ENCODE data around the gene FBXO46. TPM values are rescaled to one million over a fixed set of nuclear protein-coding genes. Genes with fewer than 3 reads are reported as not detected.

Gene FBXO46
- total RNA-seq, 5 donors from 2014 or later (not counting 1 experiment from before 2014, with no cell fraction given) = 27.9 to 48.3 (median 38.0) TPM

- 88% methylated on average over 5 of the region's 5 CpGs for WGBS (ENCODE audit: insufficient coverage)
- Histone ChIP-seq H3K36me3 (ENCODE audit: control insufficient read depth in 2 of 2, extremely low read depth in 1 of 2, insufficient read depth in 1 of 2, low read length in 1 of 2) (peaks cover 1 to 24% of the 10 kb centered on the region in 2 donors), H3K9me3 (no peaks in the 10 kb centered on the region), H3K4me3 (ENCODE audit: control insufficient read depth in 1 of 2, extremely low read depth in 1 of 2, low read length in 1 of 2) (no peak overlapping the region), H3K27ac (ENCODE audit: low read length) (no peak overlapping the region), H3K27me3 (replicated peaks in 1 of 2; ENCODE audit: control insufficient read depth in 2 of 2, extremely low read depth in 1 of 2, insufficient read depth in 2 of 2, low read length in 1 of 2) (peaks cover 0 to 3% of the 10 kb centered on the region in 2 experiments), H3K4me1 (ENCODE audit: control insufficient read depth in 1 of 2, extremely low read depth in 1 of 2, insufficient read depth in 2 of 2, low read length in 2 of 2) (peaks cover 0 to 24% of the 10 kb centered on the region in 2 experiments)
- POLR2A ChIA-PET = no interaction called here
- ATAC-seq (replicated peaks in 1 of 4) (no peak), DNase-seq (no peak)
- CTCF ChIA-PET = interaction anchor here in 1 of 2 donors (0.6 kb wide), 1 partner anchor 546 kb away, joined by 3 read pairs; no protein-coding TSS in a partner anchor
- H3K27me3 Mint-ChIP-seq = no peaks in the 10 kb centered on the region
- H3K27ac Mint-ChIP-seq = peak overlapping the region in 1 of 2 donors; percentile 3
- no peak overlapping the region for H3K4me3 Mint-ChIP-seq
- peaks cover 6 to 14% (median 8%) of the 10 kb centered on the region in 3 donors for H3K4me1 Mint-ChIP-seq
- no peaks in the 10 kb centered on the region for H3K9me3 Mint-ChIP-seq
- peaks cover 16% of the 10 kb centered on the region for H3K36me3 Mint-ChIP-seq
Measured at GRCh38 chr19:45682908-45683307, 47.8 kb downstream of the FBXO46 start.

GRCh38 chr19:45682117-45682516 is 48.6 kb downstream of the FBXO46 start:
- 92% methylated on average over 6 of the region's 8 CpGs for WGBS (ENCODE audit: insufficient coverage)
- peaks cover 14% of the 10 kb centered on the region for H3K36me3 Mint-ChIP-seq
- no peak overlapping the region for H3K27ac ChIP-seq (ENCODE audit: low read length)
- H3K9me3 Mint-ChIP-seq = no peaks in the 10 kb centered on the region
- H3K27ac Mint-ChIP-seq = peak overlapping the region in 1 of 2 donors; percentile 28
- DNase-seq = no peak
- H3K4me3 Mint-ChIP-seq = peak overlapping the region in 1 of 3 donors; percentile 17
- H3K27me3 ChIP-seq (replicated peaks in 1 of 2; ENCODE audit: control insufficient read depth in 2 of 2, extremely low read depth in 1 of 2, insufficient read depth in 2 of 2, low read length in 1 of 2) = peaks cover 0 to 8% of the 10 kb centered on the region in 2 experiments
- H3K4me3 ChIP-seq (ENCODE audit: control insufficient read depth in 1 of 2, extremely low read depth in 1 of 2, low read length in 1 of 2) = no peak overlapping the region
- H3K36me3 ChIP-seq (ENCODE audit: control insufficient read depth in 2 of 2, extremely low read depth in 1 of 2, insufficient read depth in 1 of 2, low read length in 1 of 2) = peaks cover 0 to 16% of the 10 kb centered on the region in 2 donors
- CTCF ChIA-PET = interaction anchor here (0.6 to 3.4 kb wide), 2 partner anchors 11 to 1888 kb away, joined by 4 to 20 read pairs; partner anchors contain the start of genes QPCTL (in 1 of the 2) and SNRPD2 (in 1 of the 2)
- no peak for ATAC-seq (replicated peaks in 1 of 4)
- no peaks in the 10 kb centered on the region for H3K27me3 Mint-ChIP-seq
- H3K4me1 Mint-ChIP-seq = peaks cover 11 to 21% (median 14%) of the 10 kb centered on the region in 3 donors
- H3K9me3 ChIP-seq = no peaks in the 10 kb centered on the region
- H3K4me1 ChIP-seq (ENCODE audit: control insufficient read depth in 1 of 2, extremely low read depth in 1 of 2, insufficient read depth in 2 of 2, low read length in 2 of 2) = peaks cover 0 to 28% of the 10 kb centered on the region in 2 experiments
- POLR2A ChIA-PET = interaction anchor here in 1 of 2 donors (0.7 kb wide), 1 partner anchor 1991 kb away, joined by 3 read pairs; no protein-coding TSS in a partner anchor

- Histone ChIP-seq H3K9me3 (no peaks in the 10 kb centered on the region), H3K27me3 (replicated peaks in 1 of 2; ENCODE audit: control insufficient read depth in 2 of 2, extremely low read depth in 1 of 2, insufficient read depth in 2 of 2, low read length in 1 of 2) (peaks cover 0 to 13% of the 10 kb centered on the region in 2 experiments), H3K4me3 (ENCODE audit: control insufficient read depth in 1 of 2, extremely low read depth in 1 of 2, low read length in 1 of 2) (peak overlapping the region in 1 of 2 donors; percentile 38), H3K36me3 (ENCODE audit: control insufficient read depth in 2 of 2, extremely low read depth in 1 of 2, insufficient read depth in 1 of 2, low read length in 1 of 2) (peaks cover 0 to 13% of the 10 kb centered on the region in 2 donors), H3K27ac (ENCODE audit: low read length) (no peak overlapping the region), H3K4me1 (ENCODE audit: control insufficient read depth in 1 of 2, extremely low read depth in 1 of 2, insufficient read depth in 2 of 2, low read length in 2 of 2) (peaks cover 0 to 34% of the 10 kb centered on the region in 2 experiments)
- H3K4me1 Mint-ChIP-seq = peaks cover 14 to 25% (median 14%) of the 10 kb centered on the region in 3 donors
- ChIA-PET CTCF (interaction anchor here (0.6 to 3.4 kb wide), 5 partner anchors 11 to 1888 kb away, joined by 3 to 20 read pairs (median 4); partner anchors contain the start of genes QPCTL (in 2 of the 2) and SNRPD2 (in 2 of the 2)), POLR2A (no interaction called here)
- no peaks in the 10 kb centered on the region for H3K27me3 Mint-ChIP-seq
- peaks cover 11% of the 10 kb centered on the region for H3K36me3 Mint-ChIP-seq
- DNase-seq (peak; percentile 66 to 93 (median 80)), ATAC-seq (replicated peaks in 1 of 4) (peak; percentile 76 to 90 (median 87))
- peak overlapping the region; percentile 62 to 73 (median 70) for H3K4me3 Mint-ChIP-seq
- H3K9me3 Mint-ChIP-seq = no peaks in the 10 kb centered on the region
- WGBS (ENCODE audit: insufficient coverage) = 5% methylated on average over 50 of the region's 51 CpGs
- H3K27ac Mint-ChIP-seq = peak overlapping the region in 1 of 2 donors; percentile 66
Measured at GRCh38 chr19:45681391-45682015, 49.2 kb downstream of the FBXO46 start.

- peak overlapping the region in 1 of 2 donors; percentile 69 for H3K27ac Mint-ChIP-seq
- Histone ChIP-seq H3K9me3 (no peaks in the 10 kb centered on the region), H3K4me3 (ENCODE audit: control insufficient read depth in 1 of 2, extremely low read depth in 1 of 2, low read length in 1 of 2) (peak overlapping the region; percentile 38 to 54), H3K4me1 (ENCODE audit: control insufficient read depth in 1 of 2, extremely low read depth in 1 of 2, insufficient read depth in 2 of 2, low read length in 2 of 2) (peaks cover 0 to 35% of the 10 kb centered on the region in 2 experiments), H3K27me3 (replicated peaks in 1 of 2; ENCODE audit: control insufficient read depth in 2 of 2, extremely low read depth in 1 of 2, insufficient read depth in 2 of 2, low read length in 1 of 2) (peaks cover 0 to 21% of the 10 kb centered on the region in 2 experiments), H3K27ac (ENCODE audit: low read length) (no peak overlapping the region), H3K36me3 (ENCODE audit: control insufficient read depth in 2 of 2, extremely low read depth in 1 of 2, insufficient read depth in 1 of 2, low read length in 1 of 2) (no peaks in the 10 kb centered on the region)
- peaks cover 3% of the 10 kb centered on the region for H3K36me3 Mint-ChIP-seq
- H3K4me1 Mint-ChIP-seq = peaks cover 14 to 26% (median 16%) of the 10 kb centered on the region in 3 donors
- ChIA-PET POLR2A (no interaction called here), CTCF (interaction anchor here in 1 of 2 donors (0.6 to 1.9 kb wide), 10 partner anchors 8 to 246 kb away, joined by 3 to 13 read pairs (median 4); partner anchors contain the start of genes QPCTL and SNRPD2)
- H3K4me3 Mint-ChIP-seq = peak overlapping the region; percentile 78 to 86 (median 83)
- DNase-seq = peak; percentile 63 to 90 (median 82)
- peaks cover 0 to 3% of the 10 kb centered on the region in 2 donors for H3K27me3 Mint-ChIP-seq
- WGBS (ENCODE audit: insufficient coverage) = 16% methylated on average over 36 of the region's 49 CpGs
- H3K9me3 Mint-ChIP-seq = no peaks in the 10 kb centered on the region
- ATAC-seq (replicated peaks in 1 of 4) = peak; percentile 53 to 73 (median 60)
Measured at GRCh38 chr19:45677351-45678230, 53.1 kb downstream of the FBXO46 start.

- H3K27ac ChIP-seq (ENCODE audit: low read length) = peak overlapping the region; percentile 18
- peaks cover 3% of the 10 kb centered on the region for H3K36me3 Mint-ChIP-seq
- CTCF ChIA-PET = interaction anchor here in 1 of 2 donors (0.6 to 1.9 kb wide), 8 partner anchors 15 to 191 kb away, joined by 3 to 13 read pairs (median 5); partner anchors contain the start of genes QPCTL and SNRPD2
Measured at GRCh38 chr19:45676851-45677263, 53.8 kb downstream of the FBXO46 start.

More at GRCh38 chr19:45676851-45677263, 53.8 kb downstream of the FBXO46 start:
- Histone ChIP-seq H3K9me3 (no peaks in the 10 kb centered on the region), H3K27me3 (replicated peaks in 1 of 2; ENCODE audit: control insufficient read depth in 2 of 2, extremely low read depth in 1 of 2, insufficient read depth in 2 of 2, low read length in 1 of 2) (peaks cover 3 to 21% of the 10 kb centered on the region in 2 experiments), H3K36me3 (ENCODE audit: control insufficient read depth in 2 of 2, extremely low read depth in 1 of 2, insufficient read depth in 1 of 2, low read length in 1 of 2) (no peaks in the 10 kb centered on the region), H3K4me1 (ENCODE audit: control insufficient read depth in 1 of 2, extremely low read depth in 1 of 2, insufficient read depth in 2 of 2, low read length in 2 of 2) (peaks cover 0 to 31% of the 10 kb centered on the region in 2 experiments), H3K4me3 (ENCODE audit: control insufficient read depth in 1 of 2, extremely low read depth in 1 of 2, low read length in 1 of 2) (peak overlapping the region; percentile 54 to 74)
- Mint-ChIP-seq H3K27ac (no peak overlapping the region), H3K4me3 (peak overlapping the region; percentile 67 to 86 (median 74)), H3K9me3 (no peaks in the 10 kb centered on the region), H3K4me1 (peaks cover 11 to 23% (median 14%) of the 10 kb centered on the region in 3 donors), H3K27me3 (peaks cover 0 to 4% of the 10 kb centered on the region in 2 donors)
- WGBS (ENCODE audit: insufficient coverage) = 3% methylated on average over 21 of the region's 28 CpGs
- POLR2A ChIA-PET = interaction anchor here in 1 of 2 donors (0.7 kb wide), 1 partner anchor 13 kb away, joined by 6 read pairs; no protein-coding TSS in a partner anchor
- ATAC-seq (replicated peaks in 1 of 4) = peak; percentile 50 to 65 (median 56)
- peak; percentile 22 to 63 (median 45) for DNase-seq

All from T-cell (primary cell).